Measurements from ENCODE around the gene CMTM7.

- TF ChIP-seq CTCF (IDR thresholded peaks at IDR 0.05; ENCODE audit: low read depth, low read length, poor library complexity, severe bottlenecking), result no peak
- TF ChIP-seq EZH2phosphoT487 (IDR thresholded peaks at IDR 0.05; ENCODE audit: borderline replicate concordance, low read length), result no peak
Measured at GRCh38 chr3:32437896-32438295, 46.2 kb downstream of the CMTM7 start.

Measured in DOHH2 (cell line).